HCT116 (cell line): ENCODE results near the gene RAI1.

Experiments
- CBX3 ChIP-seq: IDR thresholded peaks from 2 replicates; pipeline ENCODE4 v1.6.1; 2012; ENCODE audit warnings: low read depth
- CTCF ChIP-seq, 3 experiments: fragments of 200-600 bp in 1 of 3; sonication (generic) in 1 of 3; IDR thresholded peaks in 2 of 3; conservative IDR thresholded peaks in 1 of 3; 2 replicates each; pipeline ENCODE4 v1.5.1; 2012 to 2017; ENCODE audit warnings: low read depth in 2 of 3, low read length in 2 of 3, antibody characterized with exemption in 1 of 3, borderline replicate concordance in 1 of 3, control low read depth in 1 of 3, mild to moderate bottlenecking in 1 of 3, mixed read lengths in 1 of 3, mixed run types in 1 of 3, moderate library complexity in 1 of 3; ENCODE audit not compliant: insufficient read depth in 1 of 3
- EZH2 ChIP-seq: fragments of 200-600 bp; sonication (generic); IDR thresholded peaks from 2 replicates; pipeline ENCODE4 v1.6.1; 2017; ENCODE audit warnings: antibody characterized with exemption, mixed run types
- FOSL1 ChIP-seq: IDR thresholded peaks from 2 replicates; pipeline ENCODE4 v1.6.1; 2012; ENCODE audit warnings: low read depth
- POLR2A ChIP-seq: IDR thresholded peaks from 2 replicates; pipeline ENCODE4 v1.7.0; 2011; ENCODE audit warnings: borderline replicate concordance; ENCODE audit not compliant: insufficient read depth, insufficient read length; ENCODE audit errors: extremely low read depth
- POLR2AphosphoS5 ChIP-seq: IDR thresholded peaks from 2 replicates; pipeline ENCODE4 v1.6.1; 2011; ENCODE audit warnings: mild to moderate bottlenecking, low read depth, low read length, moderate library complexity
- SIN3A ChIP-seq: IDR thresholded peaks from 2 replicates; pipeline ENCODE4 v1.6.1; 2012; ENCODE audit warnings: low read depth
- SRF ChIP-seq: IDR thresholded peaks from 2 replicates; pipeline ENCODE4 v1.6.1; 2012; ENCODE audit warnings: low read depth

GRCh38 chr17:17843096-17843495, 161.8 kb downstream of the RAI1 start:
- TF ChIP-seq EZH2 (no peak), CTCF (IDR thresholded peaks at IDR 0.05 in 2 of 3, conservative IDR thresholded peaks at IDR 0.05 in 1 of 3; ENCODE audit: borderline replicate concordance in 1 of 3, insufficient read depth in 1 of 3, low read depth in 2 of 3, low read length in 2 of 3) (no peak), SRF (no peak), FOSL1 (no peak), POLR2AphosphoS5 (no peak), POLR2A (no peak), SIN3A (no peak), CBX3 (no peak)
